Measurements from ENCODE around the gene CSNK1G1. TPM values are rescaled to one million over a fixed set of nuclear protein-coding genes. Genes with fewer than 3 reads are reported as not detected.

CSNK1G1 gene
- total and polyA plus RNA-seq, 10 donors = 2.0 to 27.1 (median 19.3) TPM

DNA sequence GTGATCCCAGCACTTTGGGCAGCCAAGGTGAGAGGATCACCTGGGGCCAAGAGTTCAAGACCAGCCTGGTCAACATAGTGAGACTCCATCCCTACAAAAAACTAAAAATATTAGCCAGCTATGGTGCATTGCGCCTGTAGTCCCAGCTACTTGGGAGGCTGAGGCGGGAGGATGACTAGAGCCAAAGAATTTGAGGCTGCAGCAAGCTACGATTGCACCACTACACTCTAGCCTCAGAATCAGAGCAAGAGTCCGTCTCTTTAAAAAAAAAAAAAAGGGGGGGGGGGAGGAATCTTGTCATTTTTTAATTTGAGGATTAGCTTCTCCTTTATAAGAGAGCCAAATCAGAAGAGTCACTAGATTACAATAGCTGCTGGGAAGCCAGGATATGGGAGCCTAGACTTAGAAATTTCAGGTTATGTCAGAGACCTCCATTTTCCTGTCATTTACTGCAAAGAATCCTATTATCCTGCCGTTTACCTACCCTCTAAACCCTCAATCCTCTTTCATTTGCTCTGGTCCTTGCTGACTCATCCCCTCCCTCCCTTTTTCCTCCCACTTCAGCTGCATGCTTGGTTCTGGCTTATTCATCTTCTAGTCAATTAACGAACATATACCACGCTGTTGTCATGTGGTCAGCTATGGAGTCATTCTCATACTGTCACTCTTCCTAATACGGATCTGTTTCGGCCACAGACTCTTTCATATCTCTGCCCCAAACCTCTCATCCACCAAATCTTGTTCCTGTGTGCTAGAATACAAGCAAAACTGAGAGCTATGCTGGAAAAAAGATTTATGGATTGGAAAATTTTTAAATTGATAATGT is 109.4 kb downstream of the CSNK1G1 start:
- no peaks in the 10 kb centered on the region for H3K27me3 ChIP-seq (replicated peaks in 1 of 7)
- 55 to 80% (median 63%) methylated on average over 9 of the region's 9 CpGs for WGBS, 5 donors
- peaks cover 0 to 7% (median 0%) of the 10 kb centered on the region in 8 donors for H3K9me3 ChIP-seq
- H3K27ac ChIP-seq = no peak overlapping the region
- H3K4me1 ChIP-seq = peaks cover 0 to 12% (median 0%) of the 10 kb centered on the region in 6 donors
- no peak for DNase-seq
- intact Hi-C loops (cut with DNase I; ENCODE audit: low total_unique reads) = no loop called here
- no peak for TF ChIP-seq POLR2A (IDR thresholded peaks at IDR 0.05)
- TF ChIP-seq, protein P1, sequence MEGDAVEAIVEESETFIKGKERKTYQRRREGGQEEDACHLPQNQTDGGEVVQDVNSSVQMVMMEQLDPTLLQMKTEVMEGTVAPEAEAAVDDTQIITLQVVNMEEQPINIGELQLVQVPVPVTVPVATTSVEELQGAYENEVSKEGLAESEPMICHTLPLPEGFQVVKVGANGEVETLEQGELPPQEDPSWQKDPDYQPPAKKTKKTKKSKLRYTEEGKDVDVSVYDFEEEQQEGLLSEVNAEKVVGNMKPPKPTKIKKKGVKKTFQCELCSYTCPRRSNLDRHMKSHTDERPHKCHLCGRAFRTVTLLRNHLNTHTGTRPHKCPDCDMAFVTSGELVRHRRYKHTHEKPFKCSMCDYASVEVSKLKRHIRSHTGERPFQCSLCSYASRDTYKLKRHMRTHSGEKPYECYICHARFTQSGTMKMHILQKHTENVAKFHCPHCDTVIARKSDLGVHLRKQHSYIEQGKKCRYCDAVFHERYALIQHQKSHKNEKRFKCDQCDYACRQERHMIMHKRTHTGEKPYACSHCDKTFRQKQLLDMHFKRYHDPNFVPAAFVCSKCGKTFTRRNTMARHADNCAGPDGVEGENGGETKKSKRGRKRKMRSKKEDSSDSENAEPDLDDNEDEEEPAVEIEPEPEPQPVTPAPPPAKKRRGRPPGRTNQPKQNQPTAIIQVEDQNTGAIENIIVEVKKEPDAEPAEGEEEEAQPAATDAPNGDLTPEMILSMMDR (IDR thresholded peaks at IDR 0.05 in 8 of 11, conservative IDR thresholded peaks at IDR 0.05 in 3 of 11) = no peak
- TF ChIP-seq POLR2AphosphoS5 (IDR thresholded peaks at IDR 0.05) = no peak
- H3K4me3 ChIP-seq = no peak overlapping the region
- H3K36me3 ChIP-seq = peaks cover 0 to 26% (median 3%) of the 10 kb centered on the region in 6 donors

DNA sequence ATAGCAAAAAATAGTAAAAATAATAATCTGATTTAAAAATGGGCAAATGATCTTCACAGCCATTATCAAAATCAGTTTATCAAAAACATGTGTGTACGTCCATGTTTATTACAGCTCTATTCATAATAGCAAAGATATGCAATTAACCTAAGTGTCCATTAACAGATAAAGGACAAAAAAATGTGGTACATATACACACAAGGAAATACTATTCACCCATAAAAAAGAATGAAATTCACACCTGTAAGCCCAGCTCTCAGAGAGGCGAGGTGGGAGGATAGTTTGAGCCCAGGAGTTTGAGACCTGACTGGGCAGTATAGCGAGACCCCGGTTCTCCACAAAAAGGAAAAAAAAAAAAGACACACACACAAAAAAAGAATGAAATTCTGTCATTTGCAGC is 110.6 kb downstream of the CSNK1G1 start:
- H3K36me3 ChIP-seq = peaks cover 0 to 18% (median 0%) of the 10 kb centered on the region in 6 donors
- no peaks in the 10 kb centered on the region for H3K27me3 ChIP-seq (replicated peaks in 1 of 7)
- H3K4me3 ChIP-seq = no peak overlapping the region
- intact Hi-C loops (cut with DNase I; ENCODE audit: low total_unique reads) = no loop called here
- H3K4me1 ChIP-seq = peaks cover 0 to 12% (median 0%) of the 10 kb centered on the region in 6 donors
- H3K9me3 ChIP-seq = peaks cover 0 to 7% (median 0%) of the 10 kb centered on the region in 8 donors
- TF ChIP-seq, protein P1 (IDR thresholded peaks at IDR 0.05 in 8 of 11, conservative IDR thresholded peaks at IDR 0.05 in 3 of 11) = no peak
- TF ChIP-seq POLR2A (IDR thresholded peaks at IDR 0.05) = no peak
- DNase-seq = no peak
- WGBS, 5 donors = 97 to 99% (median 97%) methylated on average over 4 of the region's 4 CpGs
- H3K27ac ChIP-seq = no peak overlapping the region

DNA sequence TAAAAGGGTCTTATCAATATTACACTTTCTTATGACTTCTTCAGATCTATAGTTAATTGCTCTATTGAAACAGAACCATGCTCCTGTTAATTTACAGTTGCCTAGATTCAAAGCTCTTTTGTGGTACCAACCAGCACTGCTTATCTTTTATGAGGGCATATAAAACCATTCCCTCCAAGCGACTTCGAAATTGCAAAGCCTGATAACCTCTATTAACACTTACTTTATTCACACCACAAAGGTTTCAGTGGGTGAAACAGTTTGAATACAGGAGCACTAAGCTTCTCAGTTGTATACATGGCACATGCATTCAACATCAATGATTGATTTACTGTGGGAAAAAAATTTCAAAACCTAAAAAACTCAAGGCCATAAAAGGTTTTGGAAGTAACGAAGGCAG is 118.3 kb downstream of the CSNK1G1 start:
- no peak for DNase-seq
- H3K27me3 ChIP-seq (replicated peaks in 1 of 7) = no peaks in the 10 kb centered on the region
- no peak overlapping the region for H3K4me3 ChIP-seq
- H3K27ac ChIP-seq = no peak overlapping the region
- no peak for TF ChIP-seq POLR2A (IDR thresholded peaks at IDR 0.05)
- TF ChIP-seq, protein P1 (IDR thresholded peaks at IDR 0.05 in 8 of 11, conservative IDR thresholded peaks at IDR 0.05 in 3 of 11) = no peak
- no peak for TF ChIP-seq POLR2AphosphoS5 (IDR thresholded peaks at IDR 0.05)
- 80 to 90% (median 83%) methylated on average over 3 of the region's 3 CpGs for WGBS, 5 donors
- H3K4me1 ChIP-seq = no peaks in the 10 kb centered on the region
- no peaks in the 10 kb centered on the region for H3K36me3 ChIP-seq
- intact Hi-C loops (cut with DNase I; ENCODE audit: low total_unique reads) = no loop called here
- H3K9me3 ChIP-seq = peaks cover 0 to 7% (median 0%) of the 10 kb centered on the region in 8 donors

DNA sequence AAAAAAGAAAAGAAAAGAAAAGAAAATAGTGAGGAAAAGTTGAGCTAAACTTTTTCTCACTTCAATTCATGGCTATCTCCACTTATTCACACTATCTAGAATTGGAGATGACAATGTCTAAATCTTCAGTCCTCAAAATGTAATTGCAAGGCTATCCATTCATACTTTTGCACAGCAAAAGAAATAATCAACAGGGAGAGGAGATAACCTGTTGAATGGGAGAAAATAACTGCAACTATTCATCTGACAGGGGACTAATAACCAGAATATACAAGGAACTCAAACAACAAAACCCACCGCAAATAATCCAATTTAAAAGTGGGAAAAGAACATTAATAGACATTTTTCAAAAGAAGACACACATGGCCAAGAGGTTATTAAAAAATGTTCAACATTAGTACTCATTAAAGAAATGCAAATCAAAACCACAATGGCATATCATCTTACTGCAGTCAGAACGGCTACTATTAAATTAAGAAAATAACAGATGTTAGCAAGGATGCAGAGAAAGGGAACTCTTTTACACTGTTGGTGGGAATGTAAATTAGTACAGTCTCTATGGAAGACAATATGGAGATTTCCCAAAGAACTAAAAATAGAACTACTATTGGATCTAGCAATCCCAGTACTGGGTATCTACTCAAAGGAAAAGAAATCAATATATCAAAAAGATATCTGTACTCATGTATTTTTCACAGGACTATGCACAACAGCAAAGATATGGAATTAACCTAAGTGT is 119.6 kb downstream of the CSNK1G1 start:
- no peaks in the 10 kb centered on the region for H3K9me3 ChIP-seq
- no peak overlapping the region for H3K4me3 ChIP-seq
- no peak overlapping the region for H3K27ac ChIP-seq
- peaks cover 0 to 9% (median 0%) of the 10 kb centered on the region in 6 donors for H3K4me1 ChIP-seq
- 80 to 92% (median 88%) methylated on average over 2 of the region's 2 CpGs for WGBS, 5 donors
- H3K27me3 ChIP-seq (replicated peaks in 1 of 7) = no peaks in the 10 kb centered on the region
- TF ChIP-seq, protein P1 (IDR thresholded peaks at IDR 0.05 in 8 of 11, conservative IDR thresholded peaks at IDR 0.05 in 3 of 11) = no peak
- no peak for TF ChIP-seq POLR2A (IDR thresholded peaks at IDR 0.05)
- no peak for TF ChIP-seq POLR2AphosphoS5 (IDR thresholded peaks at IDR 0.05)
- intact Hi-C loops (cut with DNase I; ENCODE audit: low total_unique reads) = no loop called here
- no peaks in the 10 kb centered on the region for H3K36me3 ChIP-seq
- no peak for DNase-seq
